Ishikawa (cell line): ENCODE results near the gene MACF1.

Source experiments
- CEBPB ChIP-seq: IDR thresholded peaks from 2 replicates; pipeline ENCODE4 v1.6.1; 2012
- CREB1 ChIP-seq: IDR thresholded peaks from 2 replicates; pipeline ENCODE4 v1.6.1; 2012; ENCODE audit warnings: low read depth
- EGR1 ChIP-seq: IDR thresholded peaks from 2 replicates; pipeline ENCODE4 v1.6.1; 2012
- EP300 ChIP-seq: IDR thresholded peaks from 2 replicates; pipeline ENCODE4 v1.6.1; 2012; ENCODE audit warnings: borderline replicate concordance
- FOXM1 ChIP-seq: IDR thresholded peaks from 2 replicates; pipeline ENCODE4 v1.6.1; 2012; ENCODE audit warnings: low read depth, borderline replicate concordance
- NFIC ChIP-seq: IDR thresholded peaks from 2 replicates; pipeline ENCODE4 v1.6.1; 2012
- RAD21 ChIP-seq: IDR thresholded peaks from 2 replicates; pipeline ENCODE4 v1.6.1; 2012; ENCODE audit warnings: low read depth
- TAF1 ChIP-seq: IDR thresholded peaks from 2 replicates; pipeline ENCODE4 v1.6.1; 2012; ENCODE audit warnings: low read depth, mild to moderate bottlenecking
- TCF12 ChIP-seq: IDR thresholded peaks from 2 replicates; pipeline ENCODE4 v1.6.1; 2012; ENCODE audit warnings: low read depth
- TEAD4 ChIP-seq: IDR thresholded peaks from 2 replicates; pipeline ENCODE4 v1.6.1; 2012
- YY1 ChIP-seq: IDR thresholded peaks from 2 replicates; pipeline ENCODE4 v1.6.1; 2012; ENCODE audit warnings: low read depth
- ZBTB7A ChIP-seq: IDR thresholded peaks from 2 replicates; pipeline ENCODE4 v1.6.1; 2012; ENCODE audit warnings: low read depth
- TF ChIP-seq, protein P1 (sequence below): IDR thresholded peaks from 2 replicates; pipeline ENCODE4 v1.6.1; 2012
- TF ChIP-seq, protein P2 (sequence below): IDR thresholded peaks from 2 replicates; pipeline ENCODE4 v1.6.1; 2012; ENCODE audit warnings: low read depth, mild to moderate bottlenecking
- TF ChIP-seq, protein P3 (sequence below): IDR thresholded peaks from 2 replicates; pipeline ENCODE4 v1.6.1; 2012

The MACF1 gene

DNA sequence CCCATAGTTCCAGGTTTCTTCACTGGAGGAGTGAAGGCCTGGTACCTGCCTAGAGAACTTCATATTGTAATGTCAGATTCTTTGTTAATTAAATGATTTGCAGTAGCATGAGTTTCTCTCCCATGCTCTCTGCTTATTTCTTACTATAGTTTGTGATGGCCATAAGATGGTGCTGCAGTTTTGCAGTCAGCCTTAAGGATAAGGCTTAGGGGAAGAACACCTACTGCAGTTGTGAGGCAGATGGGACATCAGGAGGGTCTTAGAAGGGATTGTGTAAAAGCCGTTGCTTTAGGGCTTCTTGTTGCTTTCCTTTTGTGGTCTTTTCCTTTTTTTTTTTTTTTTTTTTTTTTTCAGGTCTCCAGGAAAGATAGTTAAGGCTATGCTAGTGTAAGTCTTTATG lies 61.8 kb downstream of the MACF1 start:
- TF ChIP-seq YY1 (no peak), RAD21 (peak; percentile 69)

DNA sequence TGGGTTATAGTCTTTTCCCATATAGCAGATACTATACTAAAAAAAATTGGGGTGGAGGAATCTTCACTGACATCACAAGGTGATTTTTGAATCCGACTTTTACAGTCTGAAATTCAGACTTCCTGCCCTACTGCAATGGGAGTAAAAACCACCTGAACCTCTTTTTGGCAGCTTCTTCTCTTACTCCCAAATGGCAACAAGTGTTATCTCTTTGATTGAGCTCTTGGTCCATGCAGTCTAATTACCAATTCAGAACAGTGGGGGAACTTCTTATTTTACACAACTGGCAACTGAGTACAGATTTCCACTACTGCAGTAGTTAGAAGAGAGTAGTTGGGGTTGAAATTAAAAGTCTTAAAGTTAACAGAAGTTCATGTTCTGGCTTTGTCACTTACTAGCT lies 62.3 kb downstream of the MACF1 start:
- TF ChIP-seq YY1: no peak
- TF ChIP-seq NFIC: no peak
- no peak for TF ChIP-seq EGR1
- TF ChIP-seq TCF12: no peak
- TF ChIP-seq, protein P1, sequence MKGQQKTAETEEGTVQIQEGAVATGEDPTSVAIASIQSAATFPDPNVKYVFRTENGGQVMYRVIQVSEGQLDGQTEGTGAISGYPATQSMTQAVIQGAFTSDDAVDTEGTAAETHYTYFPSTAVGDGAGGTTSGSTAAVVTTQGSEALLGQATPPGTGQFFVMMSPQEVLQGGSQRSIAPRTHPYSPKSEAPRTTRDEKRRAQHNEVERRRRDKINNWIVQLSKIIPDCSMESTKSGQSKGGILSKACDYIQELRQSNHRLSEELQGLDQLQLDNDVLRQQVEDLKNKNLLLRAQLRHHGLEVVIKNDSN: no peak
- no peak for TF ChIP-seq EP300
- no peak for TF ChIP-seq TEAD4
- TF ChIP-seq, protein P2, sequence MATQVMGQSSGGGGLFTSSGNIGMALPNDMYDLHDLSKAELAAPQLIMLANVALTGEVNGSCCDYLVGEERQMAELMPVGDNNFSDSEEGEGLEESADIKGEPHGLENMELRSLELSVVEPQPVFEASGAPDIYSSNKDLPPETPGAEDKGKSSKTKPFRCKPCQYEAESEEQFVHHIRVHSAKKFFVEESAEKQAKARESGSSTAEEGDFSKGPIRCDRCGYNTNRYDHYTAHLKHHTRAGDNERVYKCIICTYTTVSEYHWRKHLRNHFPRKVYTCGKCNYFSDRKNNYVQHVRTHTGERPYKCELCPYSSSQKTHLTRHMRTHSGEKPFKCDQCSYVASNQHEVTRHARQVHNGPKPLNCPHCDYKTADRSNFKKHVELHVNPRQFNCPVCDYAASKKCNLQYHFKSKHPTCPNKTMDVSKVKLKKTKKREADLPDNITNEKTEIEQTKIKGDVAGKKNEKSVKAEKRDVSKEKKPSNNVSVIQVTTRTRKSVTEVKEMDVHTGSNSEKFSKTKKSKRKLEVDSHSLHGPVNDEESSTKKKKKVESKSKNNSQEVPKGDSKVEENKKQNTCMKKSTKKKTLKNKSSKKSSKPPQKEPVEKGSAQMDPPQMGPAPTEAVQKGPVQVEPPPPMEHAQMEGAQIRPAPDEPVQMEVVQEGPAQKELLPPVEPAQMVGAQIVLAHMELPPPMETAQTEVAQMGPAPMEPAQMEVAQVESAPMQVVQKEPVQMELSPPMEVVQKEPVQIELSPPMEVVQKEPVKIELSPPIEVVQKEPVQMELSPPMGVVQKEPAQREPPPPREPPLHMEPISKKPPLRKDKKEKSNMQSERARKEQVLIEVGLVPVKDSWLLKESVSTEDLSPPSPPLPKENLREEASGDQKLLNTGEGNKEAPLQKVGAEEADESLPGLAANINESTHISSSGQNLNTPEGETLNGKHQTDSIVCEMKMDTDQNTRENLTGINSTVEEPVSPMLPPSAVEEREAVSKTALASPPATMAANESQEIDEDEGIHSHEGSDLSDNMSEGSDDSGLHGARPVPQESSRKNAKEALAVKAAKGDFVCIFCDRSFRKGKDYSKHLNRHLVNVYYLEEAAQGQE: no peak
- TF ChIP-seq, protein P3, sequence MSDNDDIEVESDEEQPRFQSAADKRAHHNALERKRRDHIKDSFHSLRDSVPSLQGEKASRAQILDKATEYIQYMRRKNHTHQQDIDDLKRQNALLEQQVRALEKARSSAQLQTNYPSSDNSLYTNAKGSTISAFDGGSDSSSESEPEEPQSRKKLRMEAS: no peak
- no peak for TF ChIP-seq FOXM1
- no peak for TF ChIP-seq TAF1
- TF ChIP-seq CEBPB: no peak
- TF ChIP-seq ZBTB7A: no peak
- no peak for TF ChIP-seq RAD21
- TF ChIP-seq CREB1: no peak

DNA sequence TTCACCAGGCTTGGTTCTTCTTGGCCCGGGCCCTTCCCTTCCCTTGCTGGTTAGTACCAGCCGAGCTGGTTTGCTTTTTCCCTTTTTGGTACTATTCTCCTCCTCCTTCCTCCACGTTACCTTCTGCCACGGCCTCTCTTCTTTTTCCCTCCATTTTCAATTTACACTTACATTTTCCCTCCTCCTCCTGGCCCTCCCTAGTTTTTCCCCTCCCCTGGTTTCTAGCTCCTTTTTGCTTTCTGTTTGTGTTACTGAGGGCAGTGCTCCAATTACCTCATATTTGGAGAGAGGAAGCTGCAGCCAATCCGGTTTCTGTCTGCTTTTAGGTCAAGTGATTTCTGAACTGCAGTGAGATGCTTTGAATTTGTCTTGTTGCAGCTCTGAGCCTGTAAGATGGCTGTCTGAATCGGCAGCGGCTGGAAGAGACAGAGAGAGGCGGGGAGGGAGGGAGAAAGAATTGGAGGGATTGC lies 63.7 kb downstream of the MACF1 start:
- TF ChIP-seq, protein P3: no peak
- TF ChIP-seq ZBTB7A (no peak), EGR1 (no peak), TAF1 (no peak), TEAD4 (no peak), FOXM1 (no peak), CREB1 (no peak), YY1 (no peak), NFIC (no peak), RAD21 (no peak), CEBPB (no peak), EP300 (no peak), TCF12 (no peak)
- TF ChIP-seq, protein P1: no peak
- TF ChIP-seq, protein P2: no peak

DNA sequence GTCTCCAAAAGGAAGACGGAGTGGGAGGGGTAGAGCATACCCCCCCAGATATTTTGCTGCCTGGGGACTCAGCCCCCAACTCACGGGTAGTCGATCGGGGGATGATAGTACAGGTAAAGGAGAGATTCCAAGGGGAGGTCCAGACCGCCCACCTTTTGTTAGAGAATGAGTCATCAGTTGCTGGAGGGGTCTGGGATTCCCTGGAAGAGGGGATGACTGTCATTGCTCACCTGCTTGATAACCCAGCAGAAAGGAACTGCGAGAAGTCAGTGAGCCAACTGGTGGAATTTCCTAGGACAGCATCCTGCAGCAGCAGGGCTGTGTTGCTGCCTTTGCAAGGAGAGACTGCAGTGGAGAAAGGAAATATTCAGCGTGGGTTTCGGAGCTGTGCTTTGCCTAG lies 64.4 kb downstream of the MACF1 start:
- TF ChIP-seq, protein P3: no peak
- TF ChIP-seq CEBPB (no peak), ZBTB7A (no peak), EP300 (no peak), TCF12 (no peak), RAD21 (no peak), TAF1 (no peak)

DNA sequence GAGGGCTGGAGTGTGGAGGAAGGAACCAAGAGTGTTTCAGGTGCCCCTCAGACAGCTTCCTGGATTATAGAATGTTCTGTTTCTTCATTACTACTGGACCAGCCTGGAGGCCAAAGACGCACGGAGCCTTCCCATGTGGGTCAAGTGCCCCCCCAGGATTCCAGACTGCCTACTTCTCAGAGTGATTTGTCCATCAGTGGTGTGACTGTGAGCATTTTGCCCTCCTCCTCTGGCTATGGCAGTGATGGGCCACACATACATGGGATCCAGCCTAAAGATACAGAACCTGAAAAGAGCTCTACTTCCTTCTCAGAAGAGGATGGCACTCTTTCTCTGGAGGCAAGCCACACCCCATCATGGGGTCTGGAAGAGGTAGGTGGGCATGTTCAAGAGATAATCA lies 64.9 kb downstream of the MACF1 start:
- no peak for TF ChIP-seq NFIC
- no peak for TF ChIP-seq CREB1
- TF ChIP-seq EGR1: no peak
- TF ChIP-seq RAD21: no peak
- TF ChIP-seq FOXM1: no peak
- no peak for TF ChIP-seq TEAD4
- TF ChIP-seq, protein P2: no peak
- no peak for TF ChIP-seq ZBTB7A
- no peak for TF ChIP-seq YY1
